Measurements from ENCODE around the gene BLVRB. TPM values are rescaled to one million over a fixed set of nuclear protein-coding genes. Genes with fewer than 3 reads are reported as not detected.

The BLVRB gene
- total and polyA plus RNA-seq, 9 of the 15 experiments (the other 6 are each of a cell fraction or from before 2014, with no cell fraction given) = 81.1 to 749 (median 331) TPM

DNA sequence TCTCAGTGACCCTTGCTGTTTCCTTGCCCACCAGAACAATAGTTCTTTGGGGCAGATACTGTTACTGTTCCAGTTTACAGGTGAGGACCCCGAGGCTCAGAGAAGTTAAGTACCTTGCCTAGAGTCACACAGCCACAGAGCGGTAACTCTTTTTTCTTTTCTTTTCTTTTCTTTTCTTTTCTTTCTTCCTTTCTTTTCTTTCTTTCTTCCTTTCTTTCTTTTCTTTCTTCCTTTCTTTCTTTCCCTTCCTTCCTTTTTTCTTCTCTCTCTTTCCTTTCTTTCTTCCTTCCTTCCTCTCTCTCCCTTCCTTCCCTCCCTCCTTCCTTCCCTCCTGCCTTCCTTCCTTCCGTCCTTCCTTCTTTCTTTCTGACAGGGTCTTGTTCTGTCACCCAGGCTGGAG is 47.5 kb downstream of the BLVRB start (continued):
- TF ChIP-seq, protein P1, sequence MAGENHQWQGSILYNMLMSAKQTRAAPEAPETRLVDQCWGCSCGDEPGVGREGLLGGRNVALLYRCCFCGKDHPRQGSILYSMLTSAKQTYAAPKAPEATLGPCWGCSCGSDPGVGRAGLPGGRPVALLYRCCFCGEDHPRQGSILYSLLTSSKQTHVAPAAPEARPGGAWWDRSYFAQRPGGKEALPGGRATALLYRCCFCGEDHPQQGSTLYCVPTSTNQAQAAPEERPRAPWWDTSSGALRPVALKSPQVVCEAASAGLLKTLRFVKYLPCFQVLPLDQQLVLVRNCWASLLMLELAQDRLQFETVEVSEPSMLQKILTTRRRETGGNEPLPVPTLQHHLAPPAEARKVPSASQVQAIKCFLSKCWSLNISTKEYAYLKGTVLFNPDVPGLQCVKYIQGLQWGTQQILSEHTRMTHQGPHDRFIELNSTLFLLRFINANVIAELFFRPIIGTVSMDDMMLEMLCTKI (IDR thresholded peaks at IDR 0.05; ENCODE audit: partially characterized antibody) = no peak
- TF ChIP-seq CREB1 (IDR thresholded peaks at IDR 0.05) (no peak), CREB1 (CRISPR knock-in tag; IDR thresholded peaks at IDR 0.05) (no peak), ZNF79 (CRISPR knock-in tag; IDR thresholded peaks at IDR 0.05; ENCODE audit: low read depth) (no peak), HCFC1 (IDR thresholded peaks at IDR 0.05; ENCODE audit: low read depth, low read length) (no peak), FOS (IDR thresholded peaks at IDR 0.05; ENCODE audit: extremely low read depth, insufficient read length) (no peak), ARID2 (IDR thresholded peaks at IDR 0.05) (0 out of 2 replicates have a peak, but pooled peaks have one; percentile 46), LARP7 (IDR thresholded peaks at IDR 0.05) (peak; percentile 85; the same call in 1 of the 2 replicates), MBD2 (IDR thresholded peaks at IDR 0.05; ENCODE audit: borderline replicate concordance, low read depth) (no peak), MYNN (IDR thresholded peaks at IDR 0.05) (no peak), MYNN (CRISPR knock-in tag; IDR thresholded peaks at IDR 0.05) (no peak), LEF1 (IDR thresholded peaks at IDR 0.05) (no peak), DIDO1 (tag; IDR thresholded peaks at IDR 0.05; ENCODE audit: low read depth) (no peak), HIVEP1 (CRISPR knock-in tag; IDR thresholded peaks at IDR 0.05) (no peak), GATA2 (CRISPR knock-in tag; IDR thresholded peaks at IDR 0.05) (no peak), ARID1B (IDR thresholded peaks at IDR 0.05) (no peak; the same call in 1 of the 2 replicates), ZNF24 (IDR thresholded peaks at IDR 0.05) (no peak), ZKSCAN8 (CRISPR knock-in tag; IDR thresholded peaks at IDR 0.05) (no peak), MNT (conservative IDR thresholded peaks at IDR 0.05) (no peak), SIX5 (IDR thresholded peaks at IDR 0.05; ENCODE audit: borderline replicate concordance in 1 of 2, insufficient read depth in 1 of 2, low read depth in 1 of 2, low read length in 2 of 2) (no peak)
- TF ChIP-seq, protein P2, sequence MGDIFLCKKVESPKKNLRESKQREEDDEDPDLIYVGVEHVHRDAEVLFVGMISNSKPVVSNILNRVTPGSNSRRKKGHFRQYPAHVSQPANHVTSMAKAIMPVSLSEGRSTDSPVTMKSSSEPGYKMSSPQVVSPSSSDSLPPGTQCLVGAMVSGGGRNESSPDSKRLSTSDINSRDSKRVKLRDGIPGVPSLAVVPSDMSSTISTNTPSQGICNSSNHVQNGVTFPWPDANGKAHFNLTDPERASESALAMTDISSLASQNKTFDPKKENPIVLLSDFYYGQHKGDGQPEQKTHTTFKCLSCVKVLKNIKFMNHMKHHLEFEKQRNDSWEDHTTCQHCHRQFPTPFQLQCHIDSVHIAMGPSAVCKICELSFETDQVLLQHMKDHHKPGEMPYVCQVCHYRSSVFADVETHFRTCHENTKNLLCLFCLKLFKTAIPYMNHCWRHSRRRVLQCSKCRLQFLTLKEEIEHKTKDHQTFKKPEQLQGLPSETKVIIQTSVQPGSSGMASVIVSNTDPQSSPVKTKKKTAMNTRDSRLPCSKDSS (IDR thresholded peaks at IDR 0.05; ENCODE audit: low read depth, partially characterized antibody) = peak; percentile 50
- TF ChIP-seq, protein P3, sequence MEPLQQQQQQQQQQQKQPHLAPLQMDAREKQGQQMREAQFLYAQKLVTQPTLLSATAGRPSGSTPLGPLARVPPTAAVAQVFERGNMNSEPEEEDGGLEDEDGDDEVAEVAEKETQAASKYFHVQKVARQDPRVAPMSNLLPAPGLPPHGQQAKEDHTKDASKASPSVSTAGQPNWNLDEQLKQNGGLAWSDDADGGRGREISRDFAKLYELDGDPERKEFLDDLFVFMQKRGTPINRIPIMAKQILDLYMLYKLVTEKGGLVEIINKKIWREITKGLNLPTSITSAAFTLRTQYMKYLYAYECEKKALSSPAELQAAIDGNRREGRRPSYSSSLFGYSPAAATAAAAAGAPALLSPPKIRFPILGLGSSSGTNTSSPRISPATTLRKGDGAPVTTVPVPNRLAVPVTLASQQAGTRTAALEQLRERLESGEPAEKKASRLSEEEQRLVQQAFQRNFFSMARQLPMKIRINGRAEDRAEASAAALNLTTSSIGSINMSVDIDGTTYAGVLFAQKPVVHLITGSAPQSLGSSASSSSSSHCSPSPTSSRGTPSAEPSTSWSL (CRISPR knock-in tag; IDR thresholded peaks at IDR 0.05; ENCODE audit: borderline replicate concordance) = no peak
- TF ChIP-seq, protein P4, sequence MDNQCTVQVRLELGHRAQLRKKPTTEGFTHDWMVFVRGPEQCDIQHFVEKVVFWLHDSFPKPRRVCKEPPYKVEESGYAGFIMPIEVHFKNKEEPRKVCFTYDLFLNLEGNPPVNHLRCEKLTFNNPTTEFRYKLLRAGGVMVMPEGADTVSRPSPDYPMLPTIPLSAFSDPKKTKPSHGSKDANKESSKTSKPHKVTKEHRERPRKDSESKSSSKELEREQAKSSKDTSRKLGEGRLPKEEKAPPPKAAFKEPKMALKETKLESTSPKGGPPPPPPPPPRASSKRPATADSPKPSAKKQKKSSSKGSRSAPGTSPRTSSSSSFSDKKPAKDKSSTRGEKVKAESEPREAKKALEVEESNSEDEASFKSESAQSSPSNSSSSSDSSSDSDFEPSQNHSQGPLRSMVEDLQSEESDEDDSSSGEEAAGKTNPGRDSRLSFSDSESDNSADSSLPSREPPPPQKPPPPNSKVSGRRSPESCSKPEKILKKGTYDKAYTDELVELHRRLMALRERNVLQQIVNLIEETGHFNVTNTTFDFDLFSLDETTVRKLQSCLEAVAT (IDR thresholded peaks at IDR 0.05) = 0 out of 4 replicates have a peak, but pooled peaks of 1 of the 2 experiments have one; percentile 39

Measured in K562 (cell line).